Fibroblast of villous mesenchyme (primary cell): ENCODE data around the gene MYRFL. TPM values are rescaled to one million over a fixed set of nuclear protein-coding genes. Genes with fewer than 3 reads are reported as not detected.

ENCODE experiments used
- DNase-seq: peaks from one replicate; pipeline ENCODE4 v3.0.0-alpha.2; 2010; ENCODE audit warnings: low read depth
- H3K4me3 ChIP-seq: 2 replicates; pipeline ENCODE4 v1.5.1; 2011; ENCODE audit warnings: low read depth, mild to moderate bottlenecking, low read length
- CTCF ChIP-seq: IDR thresholded peaks from 2 replicates; pipeline ENCODE4 v1.5.1; 2012; ENCODE audit warnings: low read depth, mild to moderate bottlenecking, low read length; ENCODE audit not compliant: insufficient read depth
- total RNA-seq: library from RNA; depleted of rRNA; stranded (reverse); fragments of >200 nt; gene quantifications from 2 replicates; pipeline ENCODE4 v1.2.3, GENCODE V29; 2012

MYRFL gene
- total RNA-seq, 1 donor, result not detected

GRCh38 chr12:69915964-69916363 is 90.9 kb downstream of the MYRFL start:
- no peak for DNase-seq
- H3K4me3 ChIP-seq, result no peak overlapping the region
- TF ChIP-seq CTCF, result no peak

- no peak for TF ChIP-seq CTCF
- no peak for DNase-seq
- no peak overlapping the region for H3K4me3 ChIP-seq
These were observed 91.7 kb downstream of the MYRFL start for GRCh38 chr12:69916544-69917235.

- TF ChIP-seq CTCF, result no peak
- no peak for DNase-seq
- no peak overlapping the region for H3K4me3 ChIP-seq
These were observed 93.3 kb downstream of the MYRFL start for GRCh38 chr12:69918287-69918686.

GRCh38 chr12:69919495-69919894 is 94.5 kb downstream of the MYRFL start:
- H3K4me3 ChIP-seq, result no peak overlapping the region
- no peak for DNase-seq
- TF ChIP-seq CTCF, result no peak

GRCh38 chr12:69921831-69922230 is 96.8 kb downstream of the MYRFL start:
- no peak for TF ChIP-seq CTCF
- no peak for DNase-seq
- no peak overlapping the region for H3K4me3 ChIP-seq

GRCh38 chr12:69922999-69923398 is 98.0 kb downstream of the MYRFL start:
- H3K4me3 ChIP-seq, result no peak overlapping the region
- no peak for TF ChIP-seq CTCF
- no peak for DNase-seq

- no peak for TF ChIP-seq CTCF
- DNase-seq, result no peak
- no peak overlapping the region for H3K4me3 ChIP-seq
These were observed 100.3 kb downstream of the MYRFL start for GRCh38 chr12:69925291-69925690.
